Measurements from ENCODE around the gene YWHAG. TPM values are rescaled to one million over a fixed set of nuclear protein-coding genes. Genes with fewer than 3 reads are reported as not detected.

YWHAG gene
- total and polyA plus RNA-seq, 2 of the 13 experiments (the other 11 are each of a cell fraction or from before 2014, with no cell fraction given), result 36.9 to 67.5 TPM

DNA sequence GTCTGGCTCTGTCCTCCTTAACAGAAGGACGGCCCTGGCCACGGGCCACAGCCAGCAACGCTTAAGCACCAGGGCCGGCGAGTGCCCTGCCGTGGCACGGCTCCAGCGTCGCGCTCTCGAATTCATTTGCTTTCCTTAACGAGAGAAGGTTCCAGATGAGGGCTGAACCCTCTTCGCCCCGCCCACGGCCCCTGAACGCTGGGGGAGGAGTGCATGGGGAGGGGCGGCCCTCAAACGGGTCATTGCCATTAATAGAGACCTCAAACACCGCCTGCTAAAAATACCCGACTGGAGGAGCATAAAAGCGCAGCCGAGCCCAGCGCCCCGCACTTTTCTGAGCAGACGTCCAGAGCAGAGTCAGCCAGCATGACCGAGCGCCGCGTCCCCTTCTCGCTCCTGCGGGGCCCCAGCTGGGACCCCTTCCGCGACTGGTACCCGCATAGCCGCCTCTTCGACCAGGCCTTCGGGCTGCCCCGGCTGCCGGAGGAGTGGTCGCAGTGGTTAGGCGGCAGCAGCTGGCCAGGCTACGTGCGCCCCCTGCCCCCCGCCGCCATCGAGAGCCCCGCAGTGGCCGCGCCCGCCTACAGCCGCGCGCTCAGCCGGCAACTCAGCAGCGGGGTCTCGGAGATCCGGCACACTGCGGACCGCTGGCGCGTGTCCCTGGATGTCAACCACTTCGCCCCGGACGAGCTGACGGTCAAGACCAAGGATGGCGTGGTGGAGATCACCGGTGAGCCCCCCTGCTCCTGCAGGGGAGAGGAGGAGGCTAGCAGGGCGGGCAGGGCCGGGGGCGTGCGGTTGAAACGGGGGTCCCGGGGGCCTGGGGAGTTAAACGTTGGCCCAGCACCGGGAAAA lies 56.2 kb downstream of the YWHAG start, which contains the start of gene HSPB1 (continued):
- TF ChIP-seq, protein P1, sequence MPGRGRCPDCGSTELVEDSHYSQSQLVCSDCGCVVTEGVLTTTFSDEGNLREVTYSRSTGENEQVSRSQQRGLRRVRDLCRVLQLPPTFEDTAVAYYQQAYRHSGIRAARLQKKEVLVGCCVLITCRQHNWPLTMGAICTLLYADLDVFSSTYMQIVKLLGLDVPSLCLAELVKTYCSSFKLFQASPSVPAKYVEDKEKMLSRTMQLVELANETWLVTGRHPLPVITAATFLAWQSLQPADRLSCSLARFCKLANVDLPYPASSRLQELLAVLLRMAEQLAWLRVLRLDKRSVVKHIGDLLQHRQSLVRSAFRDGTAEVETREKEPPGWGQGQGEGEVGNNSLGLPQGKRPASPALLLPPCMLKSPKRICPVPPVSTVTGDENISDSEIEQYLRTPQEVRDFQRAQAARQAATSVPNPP (CRISPR knock-in tag; IDR thresholded peaks at IDR 0.05), result no peak

GRCh38 chr7:76301000-76301399 lies 57.8 kb downstream of the YWHAG start:
- Histone ChIP-seq H3K27me3 (ENCODE audit: control insufficient read depth in 1 of 2, insufficient read depth in 2 of 2, low read length in 2 of 2) (no peaks in the 10 kb centered on the region), H3K4me3 (replicated peaks in 1 of 3; ENCODE audit: insufficient read depth in 1 of 3, low read depth in 2 of 3, low read length in 3 of 3) (no peak overlapping the region), H3K9ac (ENCODE audit: insufficient read depth, low read depth, low read length) (no peak overlapping the region), H3K27ac (ENCODE audit: extremely low read length, insufficient read depth, low read length) (no peak overlapping the region), H3K4me2 (ENCODE audit: low read depth, low read length) (no peak overlapping the region), H3K79me2 (ENCODE audit: insufficient read depth, low read length) (no peaks in the 10 kb centered on the region), H2AFZ (ENCODE audit: low read length) (no peak overlapping the region), H3K4me1 (ENCODE audit: insufficient read depth, low read length) (peaks cover 66% of the 10 kb centered on the region), H4K20me1 (ENCODE audit: insufficient read depth, low read length) (no peaks in the 10 kb centered on the region), H3K36me3 (replicated peaks in 1 of 2; ENCODE audit: control insufficient read depth in 1 of 2, insufficient read depth in 2 of 2, low read length in 2 of 2) (no peaks in the 10 kb centered on the region), H3K9me3 (ENCODE audit: low read length) (no peaks in the 10 kb centered on the region)
- intact Hi-C loops (cut with micrococcal nuclease; ENCODE audit: unreplicated experiment), result no loop called here
- no TSS peak for BruUV-seq (replicated peaks)
- in situ Hi-C loops (cut with HindIII; ENCODE audit: extremely low pct_ligation_motif_present, low pct_unique_long_range_greater_than_20kb), result no loop called here
- 52% methylated on average over 3 of the region's 3 CpGs for WGBS (ENCODE audit: low lambda C conversion rate)
- ATAC-seq, result no peak
- no peak for FAIRE-seq
- ChIA-PET POLR2A (no interaction called here), CTCF (ENCODE audit: low intra/inter-chr PET ratio, low total read pairs) (no interaction called here)
- no peak for DNase-seq (ENCODE audit: low spot score)
- TF ChIP-seq SIN3A (IDR thresholded peaks at IDR 0.05; ENCODE audit: borderline replicate concordance, low read depth, low read length) (no peak), SOX13 (IDR thresholded peaks at IDR 0.05) (no peak), SOX13 (CRISPR knock-in tag; conservative IDR thresholded peaks at IDR 0.05 in 1 of 2, IDR thresholded peaks at IDR 0.05 in 1 of 2) (no peak), BHLHE40 (IDR thresholded peaks at IDR 0.05; ENCODE audit: low read length) (no peak), SMARCC2 (IDR thresholded peaks at IDR 0.05) (no peak), REPIN1 (CRISPR knock-in tag; IDR thresholded peaks at IDR 0.05; ENCODE audit: borderline replicate concordance, low read depth) (no peak), ZNF737 (CRISPR knock-in tag; IDR thresholded peaks at IDR 0.05; ENCODE audit: borderline replicate concordance) (no peak), TFDP2 (CRISPR knock-in tag; IDR thresholded peaks at IDR 0.05) (no peak), RFXAP (CRISPR knock-in tag; IDR thresholded peaks at IDR 0.05; ENCODE audit: borderline replicate concordance) (no peak), DNMT1 (CRISPR knock-in tag; IDR thresholded peaks at IDR 0.05) (no peak), PHF8 (CRISPR knock-in tag; IDR thresholded peaks at IDR 0.05) (no peak), ZNF512 (CRISPR knock-in tag; IDR thresholded peaks at IDR 0.05) (no peak), MIER3 (CRISPR knock-in tag; IDR thresholded peaks at IDR 0.05; ENCODE audit: borderline replicate concordance) (no peak)
- TF ChIP-seq, protein P2, sequence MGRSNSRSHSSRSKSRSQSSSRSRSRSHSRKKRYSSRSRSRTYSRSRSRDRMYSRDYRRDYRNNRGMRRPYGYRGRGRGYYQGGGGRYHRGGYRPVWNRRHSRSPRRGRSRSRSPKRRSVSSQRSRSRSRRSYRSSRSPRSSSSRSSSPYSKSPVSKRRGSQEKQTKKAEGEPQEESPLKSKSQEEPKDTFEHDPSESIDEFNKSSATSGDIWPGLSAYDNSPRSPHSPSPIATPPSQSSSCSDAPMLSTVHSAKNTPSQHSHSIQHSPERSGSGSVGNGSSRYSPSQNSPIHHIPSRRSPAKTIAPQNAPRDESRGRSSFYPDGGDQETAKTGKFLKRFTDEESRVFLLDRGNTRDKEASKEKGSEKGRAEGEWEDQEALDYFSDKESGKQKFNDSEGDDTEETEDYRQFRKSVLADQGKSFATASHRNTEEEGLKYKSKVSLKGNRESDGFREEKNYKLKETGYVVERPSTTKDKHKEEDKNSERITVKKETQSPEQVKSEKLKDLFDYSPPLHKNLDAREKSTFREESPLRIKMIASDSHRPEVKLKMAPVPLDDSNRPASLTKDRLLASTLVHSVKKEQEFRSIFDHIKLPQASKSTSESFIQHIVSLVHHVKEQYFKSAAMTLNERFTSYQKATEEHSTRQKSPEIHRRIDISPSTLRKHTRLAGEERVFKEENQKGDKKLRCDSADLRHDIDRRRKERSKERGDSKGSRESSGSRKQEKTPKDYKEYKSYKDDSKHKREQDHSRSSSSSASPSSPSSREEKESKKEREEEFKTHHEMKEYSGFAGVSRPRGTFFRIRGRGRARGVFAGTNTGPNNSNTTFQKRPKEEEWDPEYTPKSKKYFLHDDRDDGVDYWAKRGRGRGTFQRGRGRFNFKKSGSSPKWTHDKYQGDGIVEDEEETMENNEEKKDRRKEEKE (IDR thresholded peaks at IDR 0.05), result no peak
